Choroid plexus epithelial cell (primary cell): ENCODE measurements around the gene FAM117A.

ENCODE experiments used
- DNase-seq: peaks from one replicate; pipeline ENCODE4 v3.0.0-alpha.2; 2010; ENCODE audit warnings: low read depth
- H3K4me3 ChIP-seq: 2 replicates; pipeline ENCODE4 v1.5.1; 2011; ENCODE audit warnings: low read depth, mild to moderate bottlenecking, control low read depth, low read length, moderate library complexity
- CTCF ChIP-seq: conservative IDR thresholded peaks from 2 replicates; pipeline ENCODE4 v1.5.1; 2011; ENCODE audit warnings: low read depth, mild to moderate bottlenecking, control low read depth, inconsistent platforms, low read length, moderate library complexity

The FAM117A gene

GRCh38 chr17:49788478-49789242, 24.7 kb upstream of the FAM117A start, which contains the start of gene KAT7:
TSS of gene KAT7 (plus strand) at chr17:49788681. CDS start at chr17:49788835, 154 bp downstream.
- peak within 1 kb of the TSS; percentile 83 for H3K4me3 ChIP-seq
- TF ChIP-seq CTCF: no peak
- DNase-seq: peak; percentile 100

- no peak for DNase-seq
- peak overlapping the region; percentile 83 for H3K4me3 ChIP-seq
- no peak for TF ChIP-seq CTCF
These were observed 24.1 kb upstream of the FAM117A start for GRCh38 chr17:49787884-49788477.

GRCh38 chr17:49784636-49785035, 20.7 kb upstream of the FAM117A start:
- TF ChIP-seq CTCF: no peak
- H3K4me3 ChIP-seq: no peak overlapping the region

GRCh38 chr17:49783791-49784190, 19.9 kb upstream of the FAM117A start:
- TF ChIP-seq CTCF: no peak
- no peak overlapping the region for H3K4me3 ChIP-seq
- no peak for DNase-seq

More at GRCh38 chr17:49784636-49785035, 20.7 kb upstream of the FAM117A start:
- DNase-seq: no peak

- no peak for TF ChIP-seq CTCF
- no peak overlapping the region for H3K4me3 ChIP-seq
- DNase-seq: no peak
These were observed 19.3 kb upstream of the FAM117A start for GRCh38 chr17:49783071-49783715.

- peak; percentile 73 for TF ChIP-seq CTCF
- peak; percentile 82 for DNase-seq
- no peak overlapping the region for H3K4me3 ChIP-seq
These were observed 15.9 kb upstream of the FAM117A start for GRCh38 chr17:49779739-49780231.
